ENCODE measurements around the gene NOP53.

NOP53 gene

GRCh38 chr19:47806435-47806834, 61.1 kb downstream of the NOP53 start:
- no peak for DNase-seq (ENCODE audit: low read depth)
- H3K4me3 ChIP-seq (ENCODE audit: control insufficient read depth, low read depth, low read length) = no peak overlapping the region
- TF ChIP-seq, protein P1, sequence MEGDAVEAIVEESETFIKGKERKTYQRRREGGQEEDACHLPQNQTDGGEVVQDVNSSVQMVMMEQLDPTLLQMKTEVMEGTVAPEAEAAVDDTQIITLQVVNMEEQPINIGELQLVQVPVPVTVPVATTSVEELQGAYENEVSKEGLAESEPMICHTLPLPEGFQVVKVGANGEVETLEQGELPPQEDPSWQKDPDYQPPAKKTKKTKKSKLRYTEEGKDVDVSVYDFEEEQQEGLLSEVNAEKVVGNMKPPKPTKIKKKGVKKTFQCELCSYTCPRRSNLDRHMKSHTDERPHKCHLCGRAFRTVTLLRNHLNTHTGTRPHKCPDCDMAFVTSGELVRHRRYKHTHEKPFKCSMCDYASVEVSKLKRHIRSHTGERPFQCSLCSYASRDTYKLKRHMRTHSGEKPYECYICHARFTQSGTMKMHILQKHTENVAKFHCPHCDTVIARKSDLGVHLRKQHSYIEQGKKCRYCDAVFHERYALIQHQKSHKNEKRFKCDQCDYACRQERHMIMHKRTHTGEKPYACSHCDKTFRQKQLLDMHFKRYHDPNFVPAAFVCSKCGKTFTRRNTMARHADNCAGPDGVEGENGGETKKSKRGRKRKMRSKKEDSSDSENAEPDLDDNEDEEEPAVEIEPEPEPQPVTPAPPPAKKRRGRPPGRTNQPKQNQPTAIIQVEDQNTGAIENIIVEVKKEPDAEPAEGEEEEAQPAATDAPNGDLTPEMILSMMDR (conservative IDR thresholded peaks at IDR 0.05; ENCODE audit: control insufficient read depth, insufficient read depth, low read depth, low read length) = no peak
